AG04449 (cell line): ENCODE data around the gene KCNS3.

Experiments
- CTCF ChIA-PET: fragments of 350-600 bp; formaldehyde crosslinking; extraction: SDS; loops from one replicate; lab custom pipeline; 2021; ENCODE audit warnings: antibody characterized with exemption; lab: Yijun Ruan, JAX
- POLR2A ChIA-PET: fragments of 400-600, 350-600 bp; formaldehyde crosslinking; extraction: SDS; loops from one replicate; lab custom pipeline; 2020; ENCODE audit warnings: antibody characterized with exemption, inconsistent platforms; lab: Yijun Ruan, JAX
- DNase-seq: peaks from one replicate; pipeline ENCODE4 v3.0.0-alpha.2; 2010; ENCODE audit warnings: low read depth, low spot score
- H3K4me3 ChIP-seq: 2 replicates; pipeline ENCODE4 v1.5.1; 2011; ENCODE audit warnings: low read depth, mild to moderate bottlenecking, control low read depth, low read length
- TF ChIP-seq, protein P1 (sequence below): IDR thresholded peaks from one replicate; pipeline ENCODE4 v1.5.1; 2011; ENCODE audit warnings: mild to moderate bottlenecking, moderate library complexity, low read length, control low read depth, inconsistent platforms; ENCODE audit not compliant: insufficient read depth; ENCODE audit errors: missing control alignments

The KCNS3 gene

GRCh38 chr2:17879913-17880274 is 1.4 kb downstream of the KCNS3 start:
- no peak overlapping the region for H3K4me3 ChIP-seq
- POLR2A ChIA-PET: no interaction called here
- TF ChIP-seq, protein P1, sequence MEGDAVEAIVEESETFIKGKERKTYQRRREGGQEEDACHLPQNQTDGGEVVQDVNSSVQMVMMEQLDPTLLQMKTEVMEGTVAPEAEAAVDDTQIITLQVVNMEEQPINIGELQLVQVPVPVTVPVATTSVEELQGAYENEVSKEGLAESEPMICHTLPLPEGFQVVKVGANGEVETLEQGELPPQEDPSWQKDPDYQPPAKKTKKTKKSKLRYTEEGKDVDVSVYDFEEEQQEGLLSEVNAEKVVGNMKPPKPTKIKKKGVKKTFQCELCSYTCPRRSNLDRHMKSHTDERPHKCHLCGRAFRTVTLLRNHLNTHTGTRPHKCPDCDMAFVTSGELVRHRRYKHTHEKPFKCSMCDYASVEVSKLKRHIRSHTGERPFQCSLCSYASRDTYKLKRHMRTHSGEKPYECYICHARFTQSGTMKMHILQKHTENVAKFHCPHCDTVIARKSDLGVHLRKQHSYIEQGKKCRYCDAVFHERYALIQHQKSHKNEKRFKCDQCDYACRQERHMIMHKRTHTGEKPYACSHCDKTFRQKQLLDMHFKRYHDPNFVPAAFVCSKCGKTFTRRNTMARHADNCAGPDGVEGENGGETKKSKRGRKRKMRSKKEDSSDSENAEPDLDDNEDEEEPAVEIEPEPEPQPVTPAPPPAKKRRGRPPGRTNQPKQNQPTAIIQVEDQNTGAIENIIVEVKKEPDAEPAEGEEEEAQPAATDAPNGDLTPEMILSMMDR: no peak
- no peak for DNase-seq
- CTCF ChIA-PET: interaction anchor here (1.0 to 1.6 kb wide), 5 partner anchors 32 to 299 kb away, joined by 3 to 7 read pairs (median 3); no protein-coding TSS in a partner anchor

DNA sequence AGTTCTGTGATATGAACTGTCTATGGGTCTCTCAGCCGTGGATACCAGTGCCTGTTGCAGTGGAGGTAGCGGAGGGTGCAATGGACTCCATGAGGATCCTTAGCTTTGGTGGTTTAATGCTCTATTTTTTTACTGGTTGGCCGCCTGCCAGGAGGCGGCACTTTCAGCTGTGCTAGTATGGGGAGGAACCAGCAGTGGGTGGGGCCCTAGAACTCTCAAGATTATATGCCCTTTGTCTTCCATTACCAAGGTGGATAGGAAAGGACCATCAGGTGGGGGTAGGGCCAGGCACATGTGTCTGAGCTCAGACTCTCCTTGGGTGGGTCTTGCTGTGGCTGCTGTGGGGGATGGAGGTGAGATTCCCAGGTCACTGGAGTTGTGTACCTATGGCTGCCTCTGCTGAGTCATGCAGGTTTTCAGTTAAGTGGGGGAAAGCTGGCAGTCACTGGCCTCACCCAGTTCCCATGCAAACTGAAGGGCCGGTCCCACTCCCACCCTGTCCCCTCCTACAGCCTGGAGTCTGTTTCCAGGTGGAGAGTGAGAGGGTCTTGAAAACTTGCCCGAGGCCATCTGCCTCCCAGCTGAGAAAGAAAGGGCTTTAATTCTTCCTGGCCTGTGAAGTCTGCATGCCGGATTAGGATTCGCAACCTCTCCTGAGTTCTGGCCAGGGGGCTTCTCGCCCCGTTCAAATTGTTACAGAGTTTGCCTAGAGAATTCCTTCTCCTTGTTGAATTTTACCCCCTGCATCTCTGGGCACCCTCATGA is 14.5 kb downstream of the KCNS3 start:
- TF ChIP-seq, protein P1: no peak
- CTCF ChIA-PET: interaction anchor here (1.1 kb wide), 1 partner anchor 257 kb away, joined by 3 read pairs; no protein-coding TSS in a partner anchor
- DNase-seq: no peak
- POLR2A ChIA-PET: no interaction called here
- no peak overlapping the region for H3K4me3 ChIP-seq

DNA sequence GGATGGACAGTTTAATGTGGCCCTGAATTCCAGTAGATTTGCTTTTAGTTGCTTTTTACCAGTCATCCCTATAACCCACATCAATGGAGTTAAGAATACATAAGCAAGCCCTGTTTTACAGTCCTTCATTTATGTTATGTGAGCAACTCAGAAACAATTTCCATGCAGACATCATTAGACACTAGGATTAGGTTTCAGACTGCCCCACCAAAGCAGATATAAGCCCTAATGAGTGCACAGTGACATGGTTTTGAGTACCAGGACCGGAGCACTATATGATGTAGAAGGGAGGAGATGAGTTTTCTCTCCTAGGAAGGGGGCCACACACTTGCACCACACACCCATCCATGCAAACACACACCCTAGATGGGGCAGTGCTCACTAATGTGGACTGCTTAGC is 15.5 kb downstream of the KCNS3 start:
- POLR2A ChIA-PET: no interaction called here
- CTCF ChIA-PET: no interaction called here
- TF ChIP-seq, protein P1: no peak
- H3K4me3 ChIP-seq: no peak overlapping the region
- no peak for DNase-seq

- ChIA-PET POLR2A (no interaction called here), CTCF (no interaction called here)
- no peak overlapping the region for H3K4me3 ChIP-seq
- no peak for DNase-seq
- TF ChIP-seq, protein P1: no peak
Observed at GRCh38 chr2:17894556-17894955, 16.1 kb downstream of the KCNS3 start.

GRCh38 chr2:17899871-17900270 is 21.4 kb downstream of the KCNS3 start:
- TF ChIP-seq, protein P1: no peak
- ChIA-PET POLR2A (no interaction called here), CTCF (no interaction called here)

DNA sequence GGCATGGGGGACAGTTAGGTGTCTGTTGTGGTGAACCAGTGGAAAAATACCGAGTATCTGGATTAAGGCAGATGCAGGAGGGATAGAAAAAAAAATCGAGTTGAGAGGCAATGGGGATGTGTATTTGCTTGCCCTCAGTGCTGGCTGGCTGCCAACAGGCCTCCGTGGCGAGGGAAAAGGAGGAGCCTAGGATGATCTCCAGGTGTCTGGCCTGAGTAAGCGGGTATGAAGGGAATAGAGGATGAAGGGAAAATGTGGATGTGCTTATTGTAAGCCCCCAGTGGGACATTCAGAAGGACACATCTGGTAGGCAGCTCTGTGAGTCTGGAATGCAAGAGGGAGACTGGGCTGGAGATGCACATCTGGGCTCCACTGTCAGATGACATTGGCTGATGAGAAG is 22.8 kb downstream of the KCNS3 start:
- ChIA-PET POLR2A (no interaction called here), CTCF (interaction anchor here (1.0 kb wide), 2 partner anchors 10 to 248 kb away, joined by 4 read pairs; no protein-coding TSS in a partner anchor)
- TF ChIP-seq, protein P1: no peak
- H3K4me3 ChIP-seq: no peak overlapping the region
- no peak for DNase-seq

More at GRCh38 chr2:17899871-17900270, 21.4 kb downstream of the KCNS3 start:
- H3K4me3 ChIP-seq: no peak overlapping the region
- no peak for DNase-seq
